HL-60 (cell line): ENCODE results near the gene MPP4.

Experiments used
- DNase-seq, 2 experiments: peaks; one replicate each; pipeline ENCODE4 v3.0.0-alpha.2; 2010 to 2020; ENCODE audit warnings: low read depth in 1 of 2, low spot score in 1 of 2
- H3K27ac ChIP-seq: fragments of 250-450 bp; sonication (Bioruptor Pico); replicated peaks from 2 replicates; pipeline ENCODE4 v1.5.1; 2020; ENCODE audit warnings: mild to moderate bottlenecking, moderate library complexity
- H3K27me3 ChIP-seq: fragments of 250-450 bp; sonication (Bioruptor Pico); 2 replicates; pipeline ENCODE4 v1.5.1; 2021; ENCODE audit warnings: mild to moderate bottlenecking, moderate library complexity; ENCODE audit not compliant: insufficient read depth, poor library complexity, severe bottlenecking
- H3K4me3 ChIP-seq: replicated peaks from 2 replicates; pipeline ENCODE4 v1.5.1; 2011; ENCODE audit warnings: mild to moderate bottlenecking, control low read depth, low read length; ENCODE audit not compliant: insufficient read depth
- GABPA ChIP-seq: IDR thresholded peaks from 2 replicates; pipeline ENCODE4 v1.6.1; 2012; ENCODE audit warnings: low read depth
- POLR2AphosphoS5 ChIP-seq: IDR thresholded peaks from 2 replicates; pipeline ENCODE4 v1.6.1; 2012; ENCODE audit warnings: low read depth
- SPI1 ChIP-seq: IDR thresholded peaks from 2 replicates; pipeline ENCODE4 v1.6.1; 2012; ENCODE audit warnings: low read depth, mild to moderate bottlenecking, borderline replicate concordance
- TF ChIP-seq, protein P1 (sequence below): IDR thresholded peaks from 2 replicates; pipeline ENCODE4 v1.6.1; 2012; ENCODE audit warnings: low read depth; ENCODE audit not compliant: insufficient replicate concordance
- TF ChIP-seq, protein P2 (sequence below): IDR thresholded peaks from one replicate; pipeline ENCODE4 v1.5.1; 2011; ENCODE audit warnings: low read length, control low read depth, inconsistent platforms; ENCODE audit not compliant: insufficient read depth

MPP4 gene

DNA sequence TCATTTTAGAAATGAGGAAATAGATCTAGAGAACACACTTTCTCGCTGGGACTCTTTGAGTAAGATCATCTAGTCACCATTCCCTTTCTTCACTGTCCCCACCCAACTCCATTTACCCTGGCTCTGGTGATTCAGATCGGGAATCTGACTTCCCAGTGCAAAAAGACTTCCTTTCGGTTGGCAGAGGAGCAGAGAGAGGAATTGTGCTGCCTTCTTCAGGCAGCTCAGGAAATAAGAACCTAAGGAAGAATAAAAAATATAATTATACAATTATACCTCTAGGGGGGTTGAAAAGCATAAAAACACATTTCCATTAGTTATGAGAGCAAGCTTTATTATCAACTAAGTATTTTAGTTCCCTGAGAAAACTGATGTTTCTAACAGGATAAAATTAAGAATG lies 9.3 kb upstream of the MPP4 start:
- Histone ChIP-seq H3K27me3 (no peaks in the 10 kb centered on the region), H3K27ac (no peak overlapping the region), H3K4me3 (no peak overlapping the region)
- no peak for TF ChIP-seq SPI1
- TF ChIP-seq, protein P1, sequence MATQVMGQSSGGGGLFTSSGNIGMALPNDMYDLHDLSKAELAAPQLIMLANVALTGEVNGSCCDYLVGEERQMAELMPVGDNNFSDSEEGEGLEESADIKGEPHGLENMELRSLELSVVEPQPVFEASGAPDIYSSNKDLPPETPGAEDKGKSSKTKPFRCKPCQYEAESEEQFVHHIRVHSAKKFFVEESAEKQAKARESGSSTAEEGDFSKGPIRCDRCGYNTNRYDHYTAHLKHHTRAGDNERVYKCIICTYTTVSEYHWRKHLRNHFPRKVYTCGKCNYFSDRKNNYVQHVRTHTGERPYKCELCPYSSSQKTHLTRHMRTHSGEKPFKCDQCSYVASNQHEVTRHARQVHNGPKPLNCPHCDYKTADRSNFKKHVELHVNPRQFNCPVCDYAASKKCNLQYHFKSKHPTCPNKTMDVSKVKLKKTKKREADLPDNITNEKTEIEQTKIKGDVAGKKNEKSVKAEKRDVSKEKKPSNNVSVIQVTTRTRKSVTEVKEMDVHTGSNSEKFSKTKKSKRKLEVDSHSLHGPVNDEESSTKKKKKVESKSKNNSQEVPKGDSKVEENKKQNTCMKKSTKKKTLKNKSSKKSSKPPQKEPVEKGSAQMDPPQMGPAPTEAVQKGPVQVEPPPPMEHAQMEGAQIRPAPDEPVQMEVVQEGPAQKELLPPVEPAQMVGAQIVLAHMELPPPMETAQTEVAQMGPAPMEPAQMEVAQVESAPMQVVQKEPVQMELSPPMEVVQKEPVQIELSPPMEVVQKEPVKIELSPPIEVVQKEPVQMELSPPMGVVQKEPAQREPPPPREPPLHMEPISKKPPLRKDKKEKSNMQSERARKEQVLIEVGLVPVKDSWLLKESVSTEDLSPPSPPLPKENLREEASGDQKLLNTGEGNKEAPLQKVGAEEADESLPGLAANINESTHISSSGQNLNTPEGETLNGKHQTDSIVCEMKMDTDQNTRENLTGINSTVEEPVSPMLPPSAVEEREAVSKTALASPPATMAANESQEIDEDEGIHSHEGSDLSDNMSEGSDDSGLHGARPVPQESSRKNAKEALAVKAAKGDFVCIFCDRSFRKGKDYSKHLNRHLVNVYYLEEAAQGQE: no peak
- no peak for DNase-seq

DNA sequence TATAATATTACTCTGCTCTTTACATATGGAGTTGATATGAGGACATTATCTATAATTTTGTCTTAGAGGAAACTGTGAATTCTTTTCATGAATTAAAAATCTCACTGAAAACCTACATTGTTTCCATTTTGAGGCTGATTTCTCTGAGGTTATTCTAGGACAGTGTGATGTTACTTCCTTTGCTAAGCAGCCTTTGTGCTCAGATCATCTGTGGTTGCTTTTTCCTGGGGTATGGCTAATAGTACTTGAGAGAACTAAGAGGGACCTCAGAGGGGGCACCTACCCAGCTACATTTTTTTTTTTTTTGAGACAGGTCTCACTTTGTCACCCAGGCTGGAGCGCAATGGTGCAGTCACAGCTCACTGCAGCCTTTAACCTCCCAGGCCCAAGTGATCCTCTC lies 8.7 kb upstream of the MPP4 start:
- no peak for DNase-seq
- Histone ChIP-seq H3K27me3 (no peaks in the 10 kb centered on the region), H3K4me3 (no peak overlapping the region), H3K27ac (no peak overlapping the region)
- TF ChIP-seq, protein P2, sequence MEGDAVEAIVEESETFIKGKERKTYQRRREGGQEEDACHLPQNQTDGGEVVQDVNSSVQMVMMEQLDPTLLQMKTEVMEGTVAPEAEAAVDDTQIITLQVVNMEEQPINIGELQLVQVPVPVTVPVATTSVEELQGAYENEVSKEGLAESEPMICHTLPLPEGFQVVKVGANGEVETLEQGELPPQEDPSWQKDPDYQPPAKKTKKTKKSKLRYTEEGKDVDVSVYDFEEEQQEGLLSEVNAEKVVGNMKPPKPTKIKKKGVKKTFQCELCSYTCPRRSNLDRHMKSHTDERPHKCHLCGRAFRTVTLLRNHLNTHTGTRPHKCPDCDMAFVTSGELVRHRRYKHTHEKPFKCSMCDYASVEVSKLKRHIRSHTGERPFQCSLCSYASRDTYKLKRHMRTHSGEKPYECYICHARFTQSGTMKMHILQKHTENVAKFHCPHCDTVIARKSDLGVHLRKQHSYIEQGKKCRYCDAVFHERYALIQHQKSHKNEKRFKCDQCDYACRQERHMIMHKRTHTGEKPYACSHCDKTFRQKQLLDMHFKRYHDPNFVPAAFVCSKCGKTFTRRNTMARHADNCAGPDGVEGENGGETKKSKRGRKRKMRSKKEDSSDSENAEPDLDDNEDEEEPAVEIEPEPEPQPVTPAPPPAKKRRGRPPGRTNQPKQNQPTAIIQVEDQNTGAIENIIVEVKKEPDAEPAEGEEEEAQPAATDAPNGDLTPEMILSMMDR: no peak
- TF ChIP-seq, protein P1: no peak
- TF ChIP-seq SPI1 (no peak), GABPA (no peak), POLR2AphosphoS5 (no peak)

DNA sequence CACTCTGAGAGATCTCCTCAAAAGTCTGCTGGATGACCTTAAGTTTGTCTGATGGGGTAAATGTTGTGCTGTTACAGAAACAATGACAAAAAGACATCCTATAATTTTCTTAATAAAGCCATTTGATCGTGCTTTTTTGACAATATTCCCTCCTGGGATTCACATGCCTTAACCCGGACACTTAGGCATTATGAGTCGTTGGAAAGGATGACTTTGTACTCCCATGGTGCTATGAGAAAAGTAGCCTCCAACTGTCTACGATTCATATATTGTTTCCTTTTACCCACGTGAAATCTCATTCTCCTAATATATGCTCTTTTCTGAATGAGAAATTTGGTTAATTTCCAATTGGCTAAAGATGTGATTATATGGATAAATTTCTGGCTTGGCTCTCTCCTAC lies 6.1 kb upstream of the MPP4 start:
- TF ChIP-seq POLR2AphosphoS5 (no peak), SPI1 (no peak), GABPA (no peak)
- TF ChIP-seq, protein P1: no peak
- TF ChIP-seq, protein P2: no peak
- Histone ChIP-seq H3K4me3 (no peak overlapping the region), H3K27ac (no peak overlapping the region), H3K27me3 (no peaks in the 10 kb centered on the region)
- no peak for DNase-seq

DNA sequence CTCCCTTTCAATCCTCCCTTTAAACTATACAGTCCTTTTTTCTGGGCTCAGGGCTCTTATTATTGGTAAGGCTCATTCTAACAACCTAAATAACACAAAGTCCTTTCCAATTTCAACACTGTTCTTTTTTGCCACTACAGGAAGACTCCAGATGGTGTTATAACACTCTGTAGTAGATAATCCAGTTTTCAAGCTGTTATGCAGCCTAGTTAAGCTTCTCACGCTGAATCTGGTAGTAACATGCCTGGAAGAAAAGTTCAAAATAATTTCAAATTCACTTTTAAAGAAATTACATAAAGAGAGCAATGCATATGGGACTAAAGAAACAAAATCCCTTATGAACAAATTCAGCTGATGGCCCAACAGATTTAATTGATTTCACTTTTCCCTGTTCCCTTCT lies 3.2 kb upstream of the MPP4 start:
- no peak overlapping the region for H3K27ac ChIP-seq
- H3K27me3 ChIP-seq: no peaks in the 10 kb centered on the region
- DNase-seq: no peak
- no peak overlapping the region for H3K4me3 ChIP-seq
- TF ChIP-seq POLR2AphosphoS5: no peak
- TF ChIP-seq, protein P2: no peak
- no peak for TF ChIP-seq GABPA
- TF ChIP-seq SPI1: no peak
- TF ChIP-seq, protein P1: no peak
